ENCODE data around the gene EHMT1. TPM values are rescaled to one million over a fixed set of nuclear protein-coding genes. Genes with fewer than 3 reads are reported as not detected.

The EHMT1 gene
- polyA plus RNA-seq (2011; rRNA removed) (18.1 and 23.3 TPM in 2 replicates), polyA minus RNA-seq (2011; rRNA and poly(A)+ RNA removed) (52.4 and 53.0 TPM in 2 replicates)

DNA sequence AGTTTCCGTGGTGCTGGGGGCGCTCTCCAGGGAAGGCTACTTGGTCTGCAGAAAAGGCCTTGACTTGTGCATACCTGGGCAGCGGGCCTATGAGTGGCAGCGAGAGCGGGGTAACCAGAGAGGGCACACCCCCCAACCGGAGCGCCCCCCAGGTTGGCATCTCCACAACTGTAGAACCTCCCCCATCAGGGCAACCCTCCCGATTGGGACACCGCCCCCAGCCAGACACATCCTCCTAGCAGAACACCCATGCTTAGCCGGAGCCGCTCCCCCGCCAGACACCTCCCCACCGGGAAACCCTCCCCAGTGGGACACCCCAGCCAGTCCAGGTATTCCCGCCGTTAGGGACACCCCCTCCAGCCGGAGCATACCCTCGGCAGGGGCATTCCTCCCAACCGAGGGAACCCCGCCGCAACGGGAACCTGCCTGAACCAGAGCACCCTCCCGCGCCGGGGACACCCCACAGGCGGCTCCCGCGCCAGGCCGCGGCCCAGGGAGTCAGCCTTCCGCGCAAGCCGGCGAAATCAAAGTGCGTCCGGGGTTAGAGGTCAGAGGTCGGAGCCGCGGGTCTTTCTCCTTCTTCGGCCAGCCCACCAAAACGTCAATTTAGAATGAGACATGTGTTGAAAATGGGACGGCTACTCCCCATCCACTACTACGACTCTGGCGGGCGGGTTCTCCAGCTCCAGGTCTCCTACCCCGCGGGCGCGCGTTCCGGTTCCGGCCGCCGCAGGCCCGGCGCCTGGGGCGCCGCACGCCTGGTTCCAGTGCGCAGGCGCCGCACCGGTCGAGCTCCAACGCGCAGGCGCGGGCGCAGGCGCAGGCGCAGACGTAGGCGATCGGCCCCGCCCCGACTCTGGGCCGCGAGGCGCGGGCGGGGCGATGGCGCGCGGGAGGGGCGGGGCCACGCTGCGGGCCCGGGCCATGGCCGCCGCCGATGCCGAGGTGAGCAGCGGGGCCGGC lies at the start of gene EHMT1:
Gene EHMT1 (plus strand): TSS at position 901 of the 963 bp plus-strand sequence. CDS start 24 bp downstream, at position 925.
- peaks cover 17% of the 10 kb centered on the region for H3K36me3 ChIP-seq (ENCODE audit: control insufficient read depth, insufficient read depth, low read length)
- no peak for DNase-seq (ENCODE audit: low read depth)
- TF ChIP-seq CTCF (IDR thresholded peaks at IDR 0.05; ENCODE audit: insufficient read depth, low read depth, low read length), result no peak
- H3K4me3 ChIP-seq (ENCODE audit: low read depth, low read length), result peak within 1 kb of the TSS; percentile 99
- POLR2A ChIA-PET, result no interaction called here
- CTCF ChIA-PET, result interaction anchor here (0.6 to 1.5 kb wide), 3 partner anchors 21 to 55 kb away, joined by 3 to 4 read pairs (median 3); no protein-coding TSS in a partner anchor
- H3K27me3 ChIP-seq (ENCODE audit: control insufficient read depth, insufficient read depth, low read length), result no peaks in the 10 kb centered on the region

DNA sequence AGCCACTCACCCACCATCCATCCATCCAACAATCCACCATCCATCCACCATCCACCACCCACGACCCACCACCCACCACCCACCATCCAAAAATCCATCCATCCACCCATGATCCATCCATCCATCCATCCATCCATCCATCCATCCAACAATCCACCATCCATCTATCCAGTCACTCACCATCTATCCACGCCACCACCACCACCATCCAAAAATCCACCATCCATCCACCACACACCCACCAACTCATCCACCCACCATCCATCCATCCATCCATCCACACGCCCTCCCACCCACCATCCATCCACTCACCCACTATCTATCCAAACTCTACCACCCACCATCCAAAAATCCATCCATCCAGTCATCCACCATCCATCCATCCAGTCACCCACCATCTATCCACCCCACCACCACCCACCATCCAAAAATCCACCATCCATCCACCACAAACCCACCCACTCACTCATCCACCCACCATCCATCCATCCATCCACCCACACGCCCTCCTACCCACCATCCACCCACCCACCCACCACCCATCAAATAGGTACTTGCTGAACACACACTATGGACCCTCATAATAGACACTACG lies 49.1 kb upstream of the EHMT1 start:
- Histone ChIP-seq H3K36me3 (ENCODE audit: control insufficient read depth, insufficient read depth, low read length) (peaks cover 13% of the 10 kb centered on the region), H3K4me3 (ENCODE audit: low read depth, low read length) (no peak overlapping the region), H3K27me3 (ENCODE audit: control insufficient read depth, insufficient read depth, low read length) (no peaks in the 10 kb centered on the region)
- POLR2A ChIA-PET, result no interaction called here
- CTCF ChIA-PET, result no interaction called here
- no peak for DNase-seq (ENCODE audit: low read depth)
- no peak for TF ChIP-seq CTCF (IDR thresholded peaks at IDR 0.05; ENCODE audit: insufficient read depth, low read depth, low read length)

DNA sequence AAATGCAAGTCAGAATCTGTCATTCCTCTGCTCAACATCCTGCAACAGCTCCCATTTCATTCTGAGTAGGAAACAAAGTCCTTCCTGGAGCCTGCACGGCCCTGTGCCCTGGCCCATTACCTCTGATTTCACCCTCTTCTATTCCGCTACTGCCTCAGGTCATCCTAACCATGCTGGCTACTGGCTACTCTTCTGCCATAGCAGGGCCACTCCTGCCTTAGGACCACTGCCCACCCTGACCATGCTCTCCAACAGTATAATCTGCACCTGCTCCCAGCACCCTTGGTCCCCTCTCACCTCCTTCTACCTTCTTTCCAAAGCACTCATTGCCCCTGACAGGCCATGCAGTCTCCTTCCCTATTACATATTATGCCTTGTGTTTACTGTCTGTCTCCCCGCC lies 48.2 kb upstream of the EHMT1 start:
- H3K4me3 ChIP-seq (ENCODE audit: low read depth, low read length), result no peak overlapping the region
- ChIA-PET POLR2A (no interaction called here), CTCF (no interaction called here)
- no peak for DNase-seq (ENCODE audit: low read depth)
- H3K27me3 ChIP-seq (ENCODE audit: control insufficient read depth, insufficient read depth, low read length), result no peaks in the 10 kb centered on the region
- TF ChIP-seq CTCF (IDR thresholded peaks at IDR 0.05; ENCODE audit: insufficient read depth, low read depth, low read length), result no peak
- peaks cover 10% of the 10 kb centered on the region for H3K36me3 ChIP-seq (ENCODE audit: control insufficient read depth, insufficient read depth, low read length)

- no peak for DNase-seq (ENCODE audit: low read depth)
- no peak for TF ChIP-seq CTCF (IDR thresholded peaks at IDR 0.05; ENCODE audit: insufficient read depth, low read depth, low read length)
- H3K36me3 ChIP-seq (ENCODE audit: control insufficient read depth, insufficient read depth, low read length), result peaks cover 10% of the 10 kb centered on the region
- POLR2A ChIA-PET, result no interaction called here
- no peaks in the 10 kb centered on the region for H3K27me3 ChIP-seq (ENCODE audit: control insufficient read depth, insufficient read depth, low read length)
- CTCF ChIA-PET, result interaction anchor here (0.6 kb wide), 2 partner anchors 9 to 317 kb away, joined by 3 to 5 read pairs; no protein-coding TSS in a partner anchor
- no peak overlapping the region for H3K4me3 ChIP-seq (ENCODE audit: low read depth, low read length)
These were observed 44.6 kb upstream of the EHMT1 start for GRCh38 chr9:137574192-137574591.

DNA sequence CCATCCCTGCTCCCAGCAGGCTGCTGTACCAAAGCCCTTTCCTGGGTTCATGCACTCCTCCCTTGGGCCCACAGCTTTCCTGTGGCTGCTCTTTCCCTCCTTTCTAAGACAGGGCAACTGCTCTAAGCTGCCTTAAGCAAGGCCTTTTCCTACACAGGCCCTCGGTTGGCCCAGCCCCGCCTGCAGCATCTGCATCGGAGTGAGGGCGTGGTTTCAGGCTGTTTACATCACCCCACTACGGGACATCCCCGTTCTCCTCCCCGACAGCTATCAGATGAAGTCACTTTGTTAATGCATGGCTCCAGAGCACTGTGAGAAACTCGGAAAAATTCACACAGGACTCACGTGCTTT lies 43.5 kb upstream of the EHMT1 start:
- no peak for TF ChIP-seq CTCF (IDR thresholded peaks at IDR 0.05; ENCODE audit: insufficient read depth, low read depth, low read length)
- DNase-seq (ENCODE audit: low read depth), result no peak
- peaks cover 14% of the 10 kb centered on the region for H3K36me3 ChIP-seq (ENCODE audit: control insufficient read depth, insufficient read depth, low read length)
- CTCF ChIA-PET, result no interaction called here
- H3K4me3 ChIP-seq (ENCODE audit: low read depth, low read length), result no peak overlapping the region
- no peaks in the 10 kb centered on the region for H3K27me3 ChIP-seq (ENCODE audit: control insufficient read depth, insufficient read depth, low read length)
- POLR2A ChIA-PET, result no interaction called here
